ENCODE measurements around the gene TMOD1. TPM values are rescaled to one million over a fixed set of nuclear protein-coding genes. Genes with fewer than 3 reads are reported as not detected.

The TMOD1 gene
- total RNA-seq, 1 donor from 2014 or later = 0.98 TPM

DNA sequence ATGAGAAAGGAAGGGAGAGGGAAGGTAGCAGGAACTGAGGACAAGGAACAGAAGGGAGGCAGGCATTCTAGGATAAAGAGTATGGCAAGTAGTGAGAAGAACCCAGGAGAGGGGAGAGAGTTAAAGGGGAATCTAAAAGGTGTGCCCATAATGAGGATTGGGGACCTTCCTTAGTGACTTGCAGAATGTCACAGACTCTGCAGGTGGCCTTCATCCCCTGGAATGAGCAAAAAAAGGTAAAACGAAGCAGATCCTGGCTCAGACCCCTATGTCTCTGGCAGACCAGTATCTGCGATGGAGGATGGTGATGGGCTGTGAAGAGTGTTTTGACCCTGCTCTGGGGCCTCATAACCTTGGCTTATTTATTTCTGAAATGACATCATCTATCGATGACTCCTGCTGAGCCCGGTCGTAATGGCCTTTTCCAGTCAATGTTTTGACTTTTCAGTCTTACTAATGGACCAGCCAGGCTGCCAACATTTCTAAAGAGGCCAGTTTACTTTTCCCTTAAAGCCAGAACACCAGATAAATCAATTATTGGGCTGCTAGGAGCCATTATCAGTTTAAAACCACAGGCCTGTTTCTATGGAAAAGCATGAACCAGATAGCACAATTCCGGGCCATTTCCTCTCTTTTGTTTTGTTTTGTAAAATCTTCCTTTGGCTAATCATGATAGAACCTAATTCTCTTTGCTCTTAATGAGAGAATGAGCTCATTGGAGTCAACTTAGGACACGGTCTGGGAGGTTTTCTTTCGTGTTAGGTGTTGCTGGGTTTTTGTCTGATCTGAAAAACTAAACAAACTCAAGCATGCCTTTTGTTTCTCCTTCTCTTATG, 3.1 kb downstream of the TMOD1 start:
- H3K4me3 ChIP-seq (ENCODE audit: low read depth, low read length) = no peak overlapping the region
- DNase-seq (ENCODE audit: low read depth) = no peak
- TF ChIP-seq, protein P1, sequence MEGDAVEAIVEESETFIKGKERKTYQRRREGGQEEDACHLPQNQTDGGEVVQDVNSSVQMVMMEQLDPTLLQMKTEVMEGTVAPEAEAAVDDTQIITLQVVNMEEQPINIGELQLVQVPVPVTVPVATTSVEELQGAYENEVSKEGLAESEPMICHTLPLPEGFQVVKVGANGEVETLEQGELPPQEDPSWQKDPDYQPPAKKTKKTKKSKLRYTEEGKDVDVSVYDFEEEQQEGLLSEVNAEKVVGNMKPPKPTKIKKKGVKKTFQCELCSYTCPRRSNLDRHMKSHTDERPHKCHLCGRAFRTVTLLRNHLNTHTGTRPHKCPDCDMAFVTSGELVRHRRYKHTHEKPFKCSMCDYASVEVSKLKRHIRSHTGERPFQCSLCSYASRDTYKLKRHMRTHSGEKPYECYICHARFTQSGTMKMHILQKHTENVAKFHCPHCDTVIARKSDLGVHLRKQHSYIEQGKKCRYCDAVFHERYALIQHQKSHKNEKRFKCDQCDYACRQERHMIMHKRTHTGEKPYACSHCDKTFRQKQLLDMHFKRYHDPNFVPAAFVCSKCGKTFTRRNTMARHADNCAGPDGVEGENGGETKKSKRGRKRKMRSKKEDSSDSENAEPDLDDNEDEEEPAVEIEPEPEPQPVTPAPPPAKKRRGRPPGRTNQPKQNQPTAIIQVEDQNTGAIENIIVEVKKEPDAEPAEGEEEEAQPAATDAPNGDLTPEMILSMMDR (conservative IDR thresholded peaks at IDR 0.05; ENCODE audit: low read depth, low read length) = no peak

DNA sequence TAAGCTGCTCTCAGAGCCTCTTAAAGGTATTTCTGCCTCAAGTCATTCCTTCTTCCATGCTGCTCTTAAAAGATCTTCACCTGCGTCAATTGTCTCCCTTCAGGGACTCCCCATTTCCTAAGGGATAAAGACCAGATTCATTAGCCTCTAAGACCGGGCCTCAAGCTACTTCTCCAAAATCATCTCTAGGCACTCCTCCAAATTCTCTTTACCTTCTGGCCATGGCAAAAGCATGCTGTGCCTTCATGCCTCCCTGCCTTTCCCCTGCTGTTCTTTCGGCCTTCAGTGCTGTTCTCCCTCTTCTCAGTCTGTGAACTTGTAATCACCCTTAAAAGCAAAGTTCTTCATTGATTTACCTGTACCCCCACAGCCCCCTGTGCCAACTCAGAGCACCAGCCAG, 4.4 kb downstream of the TMOD1 start:
- TF ChIP-seq, protein P1 (conservative IDR thresholded peaks at IDR 0.05; ENCODE audit: low read depth, low read length) = no peak
- DNase-seq (ENCODE audit: low read depth) = no peak

DNA sequence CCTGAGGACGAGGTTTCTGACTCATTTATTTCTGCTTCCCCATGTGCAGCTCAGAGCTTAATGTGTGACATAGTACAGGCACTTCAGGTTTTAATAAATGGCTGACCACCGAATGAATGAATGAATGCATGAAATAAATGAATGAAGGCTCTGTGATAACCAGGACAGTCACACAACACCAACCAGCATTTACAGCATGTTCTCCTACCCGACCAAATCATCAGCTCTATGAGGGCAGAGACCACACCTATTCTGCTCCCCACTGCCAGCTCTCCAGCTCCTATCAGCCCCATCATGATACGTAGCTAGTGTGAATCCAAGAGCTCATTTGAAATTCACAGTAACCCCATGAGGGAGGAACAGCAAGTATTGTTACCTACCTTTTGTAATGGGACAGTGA, 4.8 kb downstream of the TMOD1 start:
- TF ChIP-seq, protein P1 (conservative IDR thresholded peaks at IDR 0.05; ENCODE audit: low read depth, low read length) = no peak
- no peak for DNase-seq (ENCODE audit: low read depth)
- no peak overlapping the region for H3K4me3 ChIP-seq (ENCODE audit: low read depth, low read length)

More for the DNA sequence above, 4.4 kb downstream of the TMOD1 start:
- no peak overlapping the region for H3K4me3 ChIP-seq (ENCODE audit: low read depth, low read length)

DNA sequence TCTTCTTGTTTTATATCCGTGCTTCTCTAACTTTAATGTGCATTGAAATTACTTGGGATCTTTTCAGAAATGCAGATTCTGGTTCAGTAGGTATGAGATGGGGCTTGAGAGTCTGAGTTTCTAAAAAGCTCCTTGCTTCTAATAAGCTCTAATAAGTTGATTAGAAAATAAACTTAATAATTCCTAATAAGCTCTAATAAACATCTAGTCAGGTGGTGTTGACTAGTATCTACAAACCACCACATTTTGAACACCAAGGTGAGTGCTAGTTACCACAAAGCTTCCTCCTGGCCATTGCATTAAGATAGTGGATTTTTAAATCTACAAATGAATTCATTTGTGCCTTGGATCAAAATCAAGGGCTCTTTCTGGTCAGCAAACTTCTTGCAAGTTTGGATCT, 5.3 kb downstream of the TMOD1 start:
- DNase-seq (ENCODE audit: low read depth) = no peak
- TF ChIP-seq, protein P1 (conservative IDR thresholded peaks at IDR 0.05; ENCODE audit: low read depth, low read length) = no peak
- H3K4me3 ChIP-seq (ENCODE audit: low read depth, low read length) = no peak overlapping the region

DNA sequence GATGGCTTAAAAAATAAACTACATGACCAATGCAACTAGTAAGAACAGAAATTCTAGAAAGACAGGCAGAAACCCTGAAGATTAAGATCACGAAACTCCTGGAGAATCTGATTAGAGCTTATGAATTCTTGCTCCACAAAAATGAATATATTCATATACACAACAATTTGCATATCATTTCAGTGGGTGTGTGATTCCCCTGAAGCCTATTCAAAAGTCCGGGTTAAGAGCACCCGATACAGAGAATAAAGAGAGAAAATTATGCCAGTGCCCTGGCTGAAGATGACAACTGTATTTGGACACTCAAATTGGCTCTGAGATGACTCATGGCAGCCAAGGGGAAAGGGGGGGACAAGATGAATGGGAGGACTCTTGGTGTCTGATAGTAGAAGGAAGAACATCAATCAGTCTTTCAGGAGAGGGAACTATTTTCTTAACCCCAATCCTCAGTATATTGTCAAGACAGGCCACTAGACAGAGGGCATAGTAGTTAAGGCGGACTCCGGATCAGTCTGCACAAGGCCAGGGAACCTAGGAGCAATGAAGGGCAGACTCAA, 6.0 kb downstream of the TMOD1 start:
- no peak overlapping the region for H3K4me3 ChIP-seq (ENCODE audit: low read depth, low read length)
- no peak for DNase-seq (ENCODE audit: low read depth)
- TF ChIP-seq, protein P1 (conservative IDR thresholded peaks at IDR 0.05; ENCODE audit: low read depth, low read length) = no peak

DNA sequence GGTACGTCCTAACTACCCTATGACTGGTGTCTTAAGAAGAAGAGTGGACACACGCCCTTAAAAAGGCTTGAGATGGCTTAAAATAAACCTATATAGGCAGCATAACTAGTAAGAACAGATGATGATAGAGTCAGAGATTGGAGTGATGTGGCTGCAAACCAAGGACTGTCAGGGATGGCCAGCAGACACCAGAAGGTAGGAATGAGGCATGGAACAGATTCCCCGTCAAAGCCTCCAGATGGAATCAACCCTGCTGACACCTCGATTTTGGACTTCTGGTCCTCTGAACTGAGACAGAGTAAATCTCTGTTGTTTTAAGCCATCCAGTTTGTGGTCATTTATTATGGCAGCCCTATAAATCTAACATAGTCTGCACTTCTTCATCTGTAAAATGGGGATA, 7.4 kb downstream of the TMOD1 start:
- TF ChIP-seq, protein P1 (conservative IDR thresholded peaks at IDR 0.05; ENCODE audit: low read depth, low read length) = no peak
- no peak overlapping the region for H3K4me3 ChIP-seq (ENCODE audit: low read depth, low read length)
- no peak for DNase-seq (ENCODE audit: low read depth)

Data from epithelial cell of proximal tubule (primary cell).